ENCODE data around the gene PMP22. TPM values are rescaled to one million over a fixed set of nuclear protein-coding genes. Genes with fewer than 3 reads are reported as not detected.
A peak's percentile ranks its signal among the peaks of the same experiment; 100 is the strongest.

The PMP22 gene
- total RNA-seq, 4 donors from 2014 or later: 224 to 387 (median 297) TPM

GRCh38 chr17:15237106-15237425, 28.1 kb downstream of the PMP22 start:
- DNase-seq (ENCODE audit: low spot score) (no peak), ATAC-seq (ENCODE audit: low FRiP score) (no peak)
- no peak for TF ChIP-seq CTCF (IDR thresholded peaks at IDR 0.05)

- ATAC-seq (ENCODE audit: low FRiP score): no peak
- TF ChIP-seq CTCF (IDR thresholded peaks at IDR 0.05): no peak
- no peak for DNase-seq (ENCODE audit: low spot score)
Measured at GRCh38 chr17:15236281-15237105, 28.6 kb downstream of the PMP22 start.

- TF ChIP-seq CTCF (IDR thresholded peaks at IDR 0.05): no peak
- DNase-seq (ENCODE audit: low spot score): no peak
- no peak for ATAC-seq (ENCODE audit: low FRiP score)
Measured at GRCh38 chr17:15233971-15234370, 31.2 kb downstream of the PMP22 start.

GRCh38 chr17:15233022-15233805, 31.9 kb downstream of the PMP22 start:
- DNase-seq (ENCODE audit: low spot score) (no peak), ATAC-seq (ENCODE audit: low FRiP score) (peak; percentile 77)
- TF ChIP-seq CTCF (IDR thresholded peaks at IDR 0.05): no peak

GRCh38 chr17:15232517-15232915, 32.6 kb downstream of the PMP22 start:
- TF ChIP-seq CTCF (IDR thresholded peaks at IDR 0.05): no peak
- ATAC-seq (ENCODE audit: low FRiP score) (no peak), DNase-seq (ENCODE audit: low spot score) (no peak)

- no peak for TF ChIP-seq CTCF (IDR thresholded peaks at IDR 0.05)
- ATAC-seq (ENCODE audit: low FRiP score): no peak
- no peak for DNase-seq (ENCODE audit: low spot score)
Measured at GRCh38 chr17:15231851-15232516, 33.1 kb downstream of the PMP22 start.

Data from omental fat pad (tissue), 4 donors.